ENCODE data around the gene JPT1.

Gene JPT1

DNA sequence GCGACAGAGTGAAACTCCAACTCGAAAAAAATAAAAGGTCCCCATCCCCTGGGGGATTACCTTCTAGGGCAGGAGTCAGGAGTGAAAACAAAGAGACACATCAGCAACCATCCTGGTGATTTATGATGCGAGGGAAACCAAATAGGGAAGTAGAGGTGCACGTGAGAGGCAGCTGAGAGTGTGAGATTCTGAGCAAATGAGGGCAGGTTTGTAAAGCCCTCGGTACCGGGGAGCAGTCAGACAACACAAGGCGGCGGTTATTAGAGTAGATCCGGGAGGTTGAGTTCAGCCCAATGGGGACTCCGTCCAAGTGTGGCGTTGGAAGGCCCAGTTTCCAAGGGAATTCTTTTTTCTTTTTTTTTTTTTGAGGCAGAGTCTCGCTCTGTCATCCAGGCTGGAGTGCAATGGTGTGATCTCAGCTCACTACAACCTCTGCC, 51.9 kb downstream of the JPT1 start:
- no peak for DNase-seq

GRCh38 chr17:75099881-75100595, 54.3 kb downstream of the JPT1 start:
- DNase-seq, result no peak

DNA sequence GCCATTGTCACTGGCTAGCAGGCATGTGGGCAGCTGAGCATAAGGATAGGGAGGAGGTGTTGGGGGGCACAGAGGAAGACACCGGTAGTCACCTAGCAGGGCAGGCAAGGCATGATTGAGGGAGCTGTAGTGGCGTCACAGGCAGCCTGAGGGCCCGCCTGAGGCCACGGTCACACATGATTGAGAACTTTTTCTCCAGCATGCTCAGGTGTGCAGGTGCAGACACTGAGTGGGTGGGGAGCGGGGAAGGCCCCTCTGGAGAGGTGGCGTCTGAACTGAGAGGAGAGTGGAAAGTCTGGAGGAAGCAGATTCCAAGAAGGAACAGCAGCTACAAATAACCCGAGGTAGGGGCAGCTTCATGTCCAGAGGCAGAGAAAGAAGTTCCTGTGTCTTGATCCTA, 55.5 kb downstream of the JPT1 start:
- no peak for DNase-seq

- DNase-seq, result no peak
These were observed 56.4 kb downstream of the JPT1 start for GRCh38 chr17:75097865-75098264.

GRCh38 chr17:75096082-75096625, 58.2 kb downstream of the JPT1 start:
- no peak for DNase-seq

- no peak for DNase-seq
These were observed 59.4 kb downstream of the JPT1 start for GRCh38 chr17:75094871-75095399.

DNA sequence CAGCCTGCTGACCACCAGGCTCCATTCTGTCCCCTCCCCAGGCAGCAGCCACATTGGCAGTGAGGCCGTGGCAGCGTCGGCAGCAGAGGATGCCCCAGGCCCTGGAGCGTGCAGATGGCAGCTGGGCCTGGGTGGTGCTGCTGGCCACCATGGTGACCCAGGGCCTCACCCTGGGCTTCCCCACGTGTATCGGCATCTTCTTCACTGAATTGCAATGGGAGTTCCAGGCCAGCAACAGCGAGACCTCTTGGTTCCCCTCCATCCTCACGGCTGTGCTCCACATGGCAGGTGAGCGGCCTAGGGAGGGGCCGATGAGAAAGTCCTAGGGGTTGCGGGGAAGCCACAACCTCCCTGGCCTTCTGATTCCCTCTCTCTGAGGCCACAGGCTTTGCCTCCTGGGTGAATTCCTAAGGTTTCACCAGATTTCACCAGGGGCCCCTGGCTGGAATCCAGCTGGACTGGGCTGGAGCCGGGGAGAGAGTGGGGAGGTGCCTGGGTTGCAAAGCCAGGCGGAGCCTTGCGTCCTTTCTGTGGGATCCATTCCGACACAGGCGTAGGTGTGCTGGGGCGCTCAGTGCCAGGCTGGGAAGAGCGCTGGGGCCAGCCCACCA, 60.7 kb downstream of the JPT1 start:
- DNase-seq, result no peak

- no peak for DNase-seq
These were observed 62.4 kb downstream of the JPT1 start for GRCh38 chr17:75091855-75092327.

DNA sequence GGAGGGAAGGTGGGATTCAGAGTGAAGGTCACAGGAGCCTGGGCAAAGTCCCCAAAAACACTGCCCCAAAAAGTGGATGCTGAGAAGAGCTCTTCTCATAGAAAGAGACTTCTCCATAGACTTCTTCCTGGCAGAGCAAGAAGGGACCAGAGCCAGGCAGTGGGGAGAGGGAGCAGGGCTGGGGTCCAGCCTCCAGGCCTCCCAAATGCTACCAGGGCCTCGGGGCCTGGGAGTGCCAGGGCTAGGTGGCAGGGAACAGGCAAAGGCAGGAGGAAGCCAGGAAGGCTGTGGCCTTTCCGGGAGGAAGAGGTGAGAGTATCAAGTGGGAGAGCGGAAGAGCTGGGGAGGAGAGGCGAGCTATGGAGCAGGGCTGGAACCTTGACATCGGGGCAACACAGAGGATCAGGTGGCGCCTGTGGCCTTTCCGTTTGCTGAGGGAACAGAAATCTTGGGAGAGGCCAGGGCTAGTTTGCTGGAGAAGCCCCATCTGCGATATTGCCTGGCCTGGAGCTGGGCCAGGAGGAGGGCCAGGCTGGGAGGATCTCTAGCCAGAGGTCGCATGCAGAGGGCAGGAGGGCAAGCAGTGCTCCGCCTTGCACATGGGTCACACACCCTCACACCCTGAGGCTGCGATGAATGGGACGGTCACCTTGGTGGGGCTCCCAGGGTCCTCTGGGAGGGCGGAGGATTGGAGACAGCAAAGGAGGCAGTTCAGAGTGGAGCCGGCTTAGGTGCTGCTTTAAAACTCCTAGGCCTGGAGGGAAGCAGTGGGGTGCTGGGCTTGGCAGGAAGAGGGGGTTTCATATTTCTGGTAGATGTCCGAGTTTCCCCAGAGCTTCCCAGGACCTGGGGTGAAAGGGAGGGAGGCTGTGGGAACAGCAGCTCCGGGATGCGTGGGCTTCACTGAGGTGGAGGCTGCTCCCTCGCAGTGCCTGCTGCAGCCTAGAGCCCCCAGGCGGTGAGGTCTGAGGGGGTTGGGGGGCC, 63.1 kb downstream of the JPT1 start:
- DNase-seq, result no peak

DNA sequence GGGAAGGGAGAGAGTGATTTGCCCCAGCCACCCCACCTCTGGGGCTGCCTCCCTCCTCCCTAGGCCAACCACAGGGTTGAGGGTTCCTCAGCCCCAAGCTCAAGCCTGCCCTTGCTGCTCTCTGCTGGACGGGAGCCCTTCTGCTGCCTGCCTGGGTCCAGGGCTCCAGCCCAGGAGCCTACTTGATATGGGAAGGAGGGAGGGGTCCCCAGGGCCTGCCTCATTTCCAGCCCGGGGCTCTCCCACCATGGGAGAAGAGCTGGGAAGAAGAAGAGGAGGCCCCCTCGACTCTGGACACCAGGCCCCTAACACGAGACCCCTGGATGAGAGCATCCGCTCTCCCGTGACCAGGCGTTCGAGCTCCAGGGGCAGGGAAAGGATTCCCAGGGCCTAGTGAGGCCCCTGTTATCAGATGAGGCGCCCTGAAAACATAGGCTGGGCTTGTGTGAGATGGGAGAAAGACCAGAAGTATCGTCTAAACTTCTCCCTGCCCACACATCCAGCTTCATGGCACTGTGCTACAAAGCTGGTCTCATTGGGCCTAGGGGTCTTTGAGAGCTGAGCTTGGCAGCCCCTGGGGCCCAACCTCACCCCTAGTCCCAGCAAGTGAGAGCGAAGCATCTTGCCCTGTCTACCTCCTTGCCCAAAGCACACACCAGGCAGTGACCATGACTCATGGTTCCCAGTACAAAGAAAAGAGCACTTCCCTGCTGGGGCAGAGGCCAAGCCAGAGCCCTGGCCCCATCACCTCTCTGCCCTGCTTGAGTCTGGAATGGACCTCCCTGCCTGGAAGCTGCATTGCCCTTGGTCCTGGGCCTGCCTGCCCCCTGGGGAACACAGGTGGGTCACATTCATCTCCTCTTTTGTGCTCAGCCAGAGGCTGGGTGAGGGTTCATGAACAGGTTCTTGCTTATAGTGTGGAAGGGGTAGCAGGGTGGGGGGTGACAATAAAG, 65.6 kb downstream of the JPT1 start:
- DNase-seq, result no peak

- peak; percentile 58 for DNase-seq
These were observed 66.5 kb downstream of the JPT1 start, which contains the start of gene SLC16A5 for GRCh38 chr17:75087558-75088453. Gene SLC16A5, plus strand, starts transcription at chr17:75087954. Its CDS starts 5,683 bp downstream, at chr17:75093637.

DNA sequence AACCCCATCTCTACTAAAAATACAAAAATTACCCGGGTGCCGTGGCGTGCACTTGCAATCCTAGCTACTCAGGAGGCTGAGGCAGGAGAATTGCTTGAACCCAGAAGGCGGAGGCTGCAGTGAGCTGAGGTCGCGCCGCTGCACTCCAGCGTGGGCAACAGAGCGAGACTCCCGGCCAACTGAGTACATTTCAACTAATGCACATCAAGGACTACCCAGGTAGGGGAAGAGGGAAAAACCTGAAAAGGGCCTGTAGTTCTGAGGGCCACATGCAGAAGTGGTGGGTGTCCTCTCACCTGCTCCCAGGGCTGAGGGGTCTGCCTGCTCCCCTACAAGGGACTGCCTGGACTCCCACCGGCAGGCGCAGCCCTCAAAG, 67.1 kb downstream of the JPT1 start:
- DNase-seq, result no peak

DNA sequence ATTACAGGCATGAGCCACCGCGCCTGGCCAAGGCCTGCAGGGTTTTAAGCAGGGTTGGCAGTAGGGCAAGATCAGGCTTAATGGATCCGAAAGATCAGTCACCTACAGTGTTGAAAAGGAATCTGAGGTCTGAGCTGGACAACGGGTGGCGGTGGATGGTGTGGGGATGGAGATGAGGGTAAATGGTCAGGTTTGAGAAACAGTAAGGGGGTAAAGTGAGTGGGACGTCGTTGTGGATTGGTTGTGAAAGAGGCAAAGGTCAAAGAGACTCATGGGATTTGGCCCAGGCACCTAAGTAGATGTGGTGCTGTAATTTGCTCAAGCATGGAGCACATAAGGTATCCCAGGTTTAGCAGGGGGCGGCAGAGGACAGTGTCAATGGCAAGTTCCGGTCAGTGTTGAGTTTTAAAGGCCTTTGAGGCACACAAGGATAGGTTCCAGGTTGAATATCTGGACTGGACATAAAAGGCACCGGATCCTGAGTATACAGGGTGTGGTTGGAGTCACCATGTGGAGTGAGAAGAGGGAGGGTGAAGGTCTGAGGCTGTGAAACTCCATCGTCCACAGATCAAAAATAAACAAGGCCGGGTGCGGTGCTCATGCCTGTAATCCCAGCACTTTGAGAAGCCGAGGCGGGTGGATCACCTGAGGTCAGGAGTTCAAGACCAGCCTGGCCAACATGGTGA, 67.7 kb downstream of the JPT1 start:
- DNase-seq, result no peak

All from stimulated activated CD8-positive, alpha-beta memory T cell treated with anti-CD3 and anti-CD28 coated beads, Interleukin-4, amount 100 ng/mL, for 48 hours (primary cell).